A204.1 (cell line): ENCODE measurements around the gene AURKB.
"Not testable (repeated sequence)": the region's sequence is repeated elsewhere in the genome, so short reads cannot be mapped to it uniquely, and the experiment has no call there.

Experiments used
- FAIRE-seq: peaks from 2 replicates; lab custom pipeline; 2012; peaks lifted over from hg19 to GRCh38; lab: Jason Lieb, UNC

The AURKB gene

GRCh38 chr17:8209907-8210760 lies at the start of gene AURKB:
AURKB (minus strand) TSS chr17:8210575; CDS start chr17:8210224, 351 bp downstream.
- FAIRE-seq = peak; percentile 98

GRCh38 chr17:8257801-8258200 lies 47.4 kb upstream of the AURKB start:
- FAIRE-seq = no peak

- FAIRE-seq = no peak
These were observed 46.3 kb upstream of the AURKB start for GRCh38 chr17:8256691-8257090.

- FAIRE-seq = no peak
These were observed 45.9 kb upstream of the AURKB start for GRCh38 chr17:8256291-8256690.

GRCh38 chr17:8255499-8255898 lies 45.1 kb upstream of the AURKB start:
- no peak for FAIRE-seq

- FAIRE-seq = no peak
These were observed 44.5 kb upstream of the AURKB start for GRCh38 chr17:8254881-8255280.

GRCh38 chr17:8253801-8254200 lies 43.4 kb upstream of the AURKB start:
- no peak for FAIRE-seq

- FAIRE-seq = not testable (repeated sequence)
These were observed 41.0 kb upstream of the AURKB start for GRCh38 chr17:8251411-8251810.

- FAIRE-seq = no peak
These were observed 39.5 kb upstream of the AURKB start for GRCh38 chr17:8249621-8250500.

- no peak for FAIRE-seq
These were observed 38.6 kb upstream of the AURKB start, which contains the start of gene PFAS for GRCh38 chr17:8248751-8249607. PFAS (plus strand) TSS chr17:8249289; CDS start chr17:8253938, 4,649 bp downstream.

- no peak for FAIRE-seq
These were observed 34.4 kb upstream of the AURKB start for GRCh38 chr17:8244768-8245167.

- no peak for FAIRE-seq
These were observed 33.5 kb upstream of the AURKB start for GRCh38 chr17:8243827-8244226.

GRCh38 chr17:8237886-8238285 lies 27.5 kb upstream of the AURKB start:
- FAIRE-seq = no peak

GRCh38 chr17:8237175-8237574 lies 26.8 kb upstream of the AURKB start:
- FAIRE-seq = no peak

- no peak for FAIRE-seq
These were observed 25.3 kb upstream of the AURKB start for GRCh38 chr17:8235676-8236075.

- FAIRE-seq = no peak
These were observed 24.2 kb upstream of the AURKB start for GRCh38 chr17:8234361-8235270.

- FAIRE-seq = no peak
These were observed 21.3 kb upstream of the AURKB start for GRCh38 chr17:8231701-8232100.

- no peak for FAIRE-seq
These were observed 16.8 kb upstream of the AURKB start for GRCh38 chr17:8227238-8227581.

- FAIRE-seq = no peak
These were observed 16.3 kb upstream of the AURKB start for GRCh38 chr17:8226536-8227237.

GRCh38 chr17:8225813-8226535 lies 15.6 kb upstream of the AURKB start:
- no peak for FAIRE-seq
